Measurements from ENCODE around the gene EPHA1.

DNA sequence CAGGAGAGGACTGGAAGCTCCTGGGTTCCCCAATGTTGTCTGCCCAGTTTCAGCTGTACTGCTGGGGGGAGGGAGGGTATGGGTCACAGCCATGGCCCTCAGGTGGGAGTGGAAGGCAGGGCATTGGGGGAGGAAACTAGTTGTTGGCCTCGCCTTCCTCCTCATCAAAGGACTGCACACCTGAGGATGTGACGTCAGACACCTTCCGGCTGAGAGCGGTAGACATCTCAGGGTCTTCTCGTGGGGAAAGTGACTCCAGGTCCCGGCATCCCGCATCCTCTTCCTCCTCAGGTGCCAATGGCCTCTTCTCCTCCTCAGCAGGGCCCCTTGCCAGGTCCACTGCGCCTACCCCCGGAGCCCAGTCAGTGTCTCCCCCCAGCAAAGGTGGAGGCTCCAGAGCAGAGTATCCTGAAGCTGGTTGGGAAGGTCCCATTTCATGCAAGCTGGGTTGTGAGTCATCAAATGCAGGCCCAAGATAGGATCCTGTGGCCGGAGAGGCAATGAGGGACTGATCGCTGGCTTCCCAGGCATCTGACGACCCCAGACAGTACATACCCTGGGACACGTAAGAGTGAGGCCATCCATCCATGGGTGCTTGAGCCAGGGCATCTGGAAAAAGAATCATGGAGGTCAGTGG, 52.1 kb downstream of the EPHA1 start:
- TF ChIP-seq, protein P1, sequence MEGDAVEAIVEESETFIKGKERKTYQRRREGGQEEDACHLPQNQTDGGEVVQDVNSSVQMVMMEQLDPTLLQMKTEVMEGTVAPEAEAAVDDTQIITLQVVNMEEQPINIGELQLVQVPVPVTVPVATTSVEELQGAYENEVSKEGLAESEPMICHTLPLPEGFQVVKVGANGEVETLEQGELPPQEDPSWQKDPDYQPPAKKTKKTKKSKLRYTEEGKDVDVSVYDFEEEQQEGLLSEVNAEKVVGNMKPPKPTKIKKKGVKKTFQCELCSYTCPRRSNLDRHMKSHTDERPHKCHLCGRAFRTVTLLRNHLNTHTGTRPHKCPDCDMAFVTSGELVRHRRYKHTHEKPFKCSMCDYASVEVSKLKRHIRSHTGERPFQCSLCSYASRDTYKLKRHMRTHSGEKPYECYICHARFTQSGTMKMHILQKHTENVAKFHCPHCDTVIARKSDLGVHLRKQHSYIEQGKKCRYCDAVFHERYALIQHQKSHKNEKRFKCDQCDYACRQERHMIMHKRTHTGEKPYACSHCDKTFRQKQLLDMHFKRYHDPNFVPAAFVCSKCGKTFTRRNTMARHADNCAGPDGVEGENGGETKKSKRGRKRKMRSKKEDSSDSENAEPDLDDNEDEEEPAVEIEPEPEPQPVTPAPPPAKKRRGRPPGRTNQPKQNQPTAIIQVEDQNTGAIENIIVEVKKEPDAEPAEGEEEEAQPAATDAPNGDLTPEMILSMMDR (IDR thresholded peaks at IDR 0.05; ENCODE audit: low read depth, low read length, poor library complexity, severe bottlenecking) = no peak
- TF ChIP-seq EZH2phosphoT487 (IDR thresholded peaks at IDR 0.05; ENCODE audit: borderline replicate concordance, low read length) = no peak
